ENCODE results near the gene ANTKMT.
"Not testable (repeated sequence)": the region's sequence is repeated elsewhere in the genome, so short reads cannot be mapped to it uniquely, and the experiment has no call there.

The ANTKMT gene

GRCh38 chr16:746637-747036, 25.7 kb downstream of the ANTKMT start:
- DNase-seq: no peak

GRCh38 chr16:747978-748746, 27.2 kb downstream of the ANTKMT start:
- no peak for DNase-seq

- no peak for DNase-seq
These were observed 28.1 kb downstream of the ANTKMT start for GRCh38 chr16:749010-749409.

GRCh38 chr16:750485-750884, 29.5 kb downstream of the ANTKMT start:
- DNase-seq: no peak

- no peak for DNase-seq
These were observed 30.4 kb downstream of the ANTKMT start for GRCh38 chr16:751152-752006.

- no peak for DNase-seq
These were observed 31.0 kb downstream of the ANTKMT start for GRCh38 chr16:752007-752312.

- DNase-seq: not testable (repeated sequence)
These were observed 33.2 kb downstream of the ANTKMT start for GRCh38 chr16:754121-754607.

- no peak for DNase-seq
These were observed 33.7 kb downstream of the ANTKMT start for GRCh38 chr16:754656-755055.

- no peak for DNase-seq
These were observed 35.5 kb downstream of the ANTKMT start for GRCh38 chr16:756428-756827.

GRCh38 chr16:759110-759910, 38.4 kb downstream of the ANTKMT start:
- no peak for DNase-seq

- DNase-seq: no peak
These were observed 39.1 kb downstream of the ANTKMT start for GRCh38 chr16:760065-760464.

GRCh38 chr16:760545-761343, 39.8 kb downstream of the ANTKMT start, which contains the start of gene MSLN:
TSS of gene MSLN (plus strand) at chr16:760734. CDS start at chr16:762681, 1,947 bp downstream.
- DNase-seq: no peak

- DNase-seq: no peak
These were observed 40.9 kb downstream of the ANTKMT start for GRCh38 chr16:761625-762513.

GRCh38 chr16:762595-763268, 41.8 kb downstream of the ANTKMT start:
- DNase-seq: no peak

- no peak for DNase-seq
These were observed 42.6 kb downstream of the ANTKMT start for GRCh38 chr16:763369-764183.

GRCh38 chr16:764184-764750, 43.3 kb downstream of the ANTKMT start:
- no peak for DNase-seq

GRCh38 chr16:764848-765487, 44.0 kb downstream of the ANTKMT start:
- DNase-seq: no peak

GRCh38 chr16:765488-765865, 44.5 kb downstream of the ANTKMT start:
- DNase-seq: no peak
